ENCODE measurements around the gene XPO1. TPM values are rescaled to one million over a fixed set of nuclear protein-coding genes. Genes with fewer than 3 reads are reported as not detected.

Gene XPO1
- total and polyA plus RNA-seq, 2 donors (not counting 1 experiment from before 2014, with no cell fraction given) = 91.8 to 348 TPM

DNA sequence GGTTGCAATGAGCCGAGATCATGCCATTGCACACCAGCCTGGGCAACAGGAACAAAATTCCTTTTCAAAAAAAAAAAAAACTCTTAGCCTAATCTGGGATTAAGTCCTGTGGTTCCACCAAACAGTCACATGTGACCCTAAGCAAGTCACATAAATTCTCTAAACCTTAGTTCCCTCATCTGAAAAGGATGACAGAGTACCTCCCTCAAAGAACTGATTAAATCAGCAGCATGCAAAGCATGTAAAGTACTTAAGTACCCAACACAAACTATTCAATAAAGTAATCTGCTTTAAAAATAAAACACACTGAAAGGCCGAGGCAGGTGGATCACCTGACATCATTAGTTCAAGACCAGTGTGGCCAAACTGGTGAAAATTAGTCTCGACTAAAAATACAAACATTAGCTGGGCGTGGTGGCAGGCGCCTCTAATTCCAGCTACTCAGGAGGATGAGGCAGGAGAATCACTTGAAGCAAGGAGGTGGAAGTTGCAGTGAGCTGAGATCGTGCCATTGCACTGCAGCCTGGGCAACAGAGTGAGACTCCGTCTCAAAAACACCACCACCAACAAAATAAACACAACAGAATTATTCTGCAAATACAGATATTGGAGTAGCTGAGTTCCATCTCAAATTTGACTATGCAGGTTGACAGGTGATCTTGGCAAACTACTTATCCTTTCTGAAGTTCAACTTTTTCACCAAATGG, 74.2 kb downstream of the XPO1 start:
- Histone ChIP-seq H3K9me3 (ENCODE audit: control insufficient read depth, insufficient read depth, low read depth, low read length) (no peaks in the 10 kb centered on the region), H3K27ac (ENCODE audit: insufficient read depth, low read length) (no peak overlapping the region), H2AFZ (ENCODE audit: low read length) (no peak overlapping the region), H3K79me2 (ENCODE audit: control insufficient read depth, insufficient read depth, low read length) (peaks cover 94% of the 10 kb centered on the region), H3K36me3 (ENCODE audit: control insufficient read depth, insufficient read depth, low read length) (no peaks in the 10 kb centered on the region), H3K9ac (ENCODE audit: insufficient read depth, low read length) (no peak overlapping the region), H3K4me2 (ENCODE audit: extremely low read depth, insufficient read depth, low read length) (no peak overlapping the region), H4K20me1 (ENCODE audit: control insufficient read depth, extremely low read depth, insufficient read depth, low read length) (no peaks in the 10 kb centered on the region), H3K4me3 (replicated peaks in 1 of 4; ENCODE audit: control extremely low read depth in 1 of 4, insufficient read depth in 1 of 4, low read depth in 3 of 4, low read length in 4 of 4) (no peak overlapping the region), H3K4me1 (ENCODE audit: control insufficient read depth, extremely low read depth, insufficient read depth, low read length) (no peaks in the 10 kb centered on the region), H3K27me3 (ENCODE audit: control insufficient read depth, insufficient read depth, low read length) (no peaks in the 10 kb centered on the region)
- no peak for DNase-seq (ENCODE audit: low read depth in 2 of 2)
- TF ChIP-seq EZH2 (IDR thresholded peaks at IDR 0.05; ENCODE audit: low read length, missing control alignments) = no peak
- TF ChIP-seq, protein P1, sequence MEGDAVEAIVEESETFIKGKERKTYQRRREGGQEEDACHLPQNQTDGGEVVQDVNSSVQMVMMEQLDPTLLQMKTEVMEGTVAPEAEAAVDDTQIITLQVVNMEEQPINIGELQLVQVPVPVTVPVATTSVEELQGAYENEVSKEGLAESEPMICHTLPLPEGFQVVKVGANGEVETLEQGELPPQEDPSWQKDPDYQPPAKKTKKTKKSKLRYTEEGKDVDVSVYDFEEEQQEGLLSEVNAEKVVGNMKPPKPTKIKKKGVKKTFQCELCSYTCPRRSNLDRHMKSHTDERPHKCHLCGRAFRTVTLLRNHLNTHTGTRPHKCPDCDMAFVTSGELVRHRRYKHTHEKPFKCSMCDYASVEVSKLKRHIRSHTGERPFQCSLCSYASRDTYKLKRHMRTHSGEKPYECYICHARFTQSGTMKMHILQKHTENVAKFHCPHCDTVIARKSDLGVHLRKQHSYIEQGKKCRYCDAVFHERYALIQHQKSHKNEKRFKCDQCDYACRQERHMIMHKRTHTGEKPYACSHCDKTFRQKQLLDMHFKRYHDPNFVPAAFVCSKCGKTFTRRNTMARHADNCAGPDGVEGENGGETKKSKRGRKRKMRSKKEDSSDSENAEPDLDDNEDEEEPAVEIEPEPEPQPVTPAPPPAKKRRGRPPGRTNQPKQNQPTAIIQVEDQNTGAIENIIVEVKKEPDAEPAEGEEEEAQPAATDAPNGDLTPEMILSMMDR (conservative IDR thresholded peaks at IDR 0.05 in 1 of 2, IDR thresholded peaks at IDR 0.05 in 1 of 2; ENCODE audit: low read depth in 1 of 2, low read length in 2 of 2) = no peak

GRCh38 chr2:61461404-61461803, 76.8 kb downstream of the XPO1 start:
- H3K4me1 ChIP-seq (ENCODE audit: control insufficient read depth, extremely low read depth, insufficient read depth, low read length) = no peaks in the 10 kb centered on the region
- no peak for TF ChIP-seq EZH2 (IDR thresholded peaks at IDR 0.05; ENCODE audit: low read length, missing control alignments)
- TF ChIP-seq, protein P1 (conservative IDR thresholded peaks at IDR 0.05 in 1 of 2, IDR thresholded peaks at IDR 0.05 in 1 of 2; ENCODE audit: low read depth in 1 of 2, low read length in 2 of 2) = no peak
- H3K36me3 ChIP-seq (ENCODE audit: control insufficient read depth, insufficient read depth, low read length) = no peaks in the 10 kb centered on the region
- peaks cover 92% of the 10 kb centered on the region for H3K79me2 ChIP-seq (ENCODE audit: control insufficient read depth, insufficient read depth, low read length)
- no peaks in the 10 kb centered on the region for H4K20me1 ChIP-seq (ENCODE audit: control insufficient read depth, extremely low read depth, insufficient read depth, low read length)
- H3K9me3 ChIP-seq (ENCODE audit: control insufficient read depth, insufficient read depth, low read depth, low read length) = no peaks in the 10 kb centered on the region
- H3K27me3 ChIP-seq (ENCODE audit: control insufficient read depth, insufficient read depth, low read length) = no peaks in the 10 kb centered on the region
- no peak overlapping the region for H3K4me2 ChIP-seq (ENCODE audit: extremely low read depth, insufficient read depth, low read length)
- no peak overlapping the region for H3K27ac ChIP-seq (ENCODE audit: insufficient read depth, low read length)
- H3K9ac ChIP-seq (ENCODE audit: insufficient read depth, low read length) = no peak overlapping the region
- DNase-seq (ENCODE audit: low read depth in 2 of 2) = no peak
- H2AFZ ChIP-seq (ENCODE audit: low read length) = no peak overlapping the region
- no peak overlapping the region for H3K4me3 ChIP-seq (replicated peaks in 1 of 4; ENCODE audit: control extremely low read depth in 1 of 4, insufficient read depth in 1 of 4, low read depth in 3 of 4, low read length in 4 of 4)

DNA sequence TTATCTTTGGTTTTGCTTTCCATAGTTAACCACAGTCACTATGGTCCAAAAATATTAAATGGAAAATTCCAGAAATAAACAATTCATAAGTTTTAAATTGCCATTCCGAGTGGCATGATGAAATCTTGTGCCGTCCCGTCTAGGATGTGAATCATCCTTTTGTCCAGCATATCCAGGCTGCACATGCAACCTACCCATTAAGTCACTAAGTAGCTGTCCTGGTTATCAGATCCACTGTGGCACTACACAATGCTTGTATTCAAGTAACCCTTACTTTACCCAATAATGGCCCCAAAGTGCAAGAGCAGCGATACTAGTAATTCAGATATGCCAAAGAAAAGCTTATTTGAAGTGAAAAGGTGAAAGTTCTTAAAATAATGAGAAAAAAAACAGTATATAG, 78.0 kb downstream of the XPO1 start:
- H3K4me2 ChIP-seq (ENCODE audit: extremely low read depth, insufficient read depth, low read length) = no peak overlapping the region

More for the DNA sequence above, 78.0 kb downstream of the XPO1 start:
- H2AFZ ChIP-seq (ENCODE audit: low read length) = no peak overlapping the region
- no peaks in the 10 kb centered on the region for H3K9me3 ChIP-seq (ENCODE audit: control insufficient read depth, insufficient read depth, low read depth, low read length)
- H3K4me3 ChIP-seq (replicated peaks in 1 of 4; ENCODE audit: control extremely low read depth in 1 of 4, insufficient read depth in 1 of 4, low read depth in 3 of 4, low read length in 4 of 4) = no peak overlapping the region
- peaks cover 95% of the 10 kb centered on the region for H3K79me2 ChIP-seq (ENCODE audit: control insufficient read depth, insufficient read depth, low read length)
- no peak overlapping the region for H3K27ac ChIP-seq (ENCODE audit: insufficient read depth, low read length)
- TF ChIP-seq EZH2 (IDR thresholded peaks at IDR 0.05; ENCODE audit: low read length, missing control alignments) = no peak
- TF ChIP-seq, protein P1 (conservative IDR thresholded peaks at IDR 0.05 in 1 of 2, IDR thresholded peaks at IDR 0.05 in 1 of 2; ENCODE audit: low read depth in 1 of 2, low read length in 2 of 2) = no peak
- peak; percentile 78 to 81 for DNase-seq (ENCODE audit: low read depth in 2 of 2)
- no peaks in the 10 kb centered on the region for H4K20me1 ChIP-seq (ENCODE audit: control insufficient read depth, extremely low read depth, insufficient read depth, low read length)
- H3K4me1 ChIP-seq (ENCODE audit: control insufficient read depth, extremely low read depth, insufficient read depth, low read length) = no peaks in the 10 kb centered on the region
- H3K27me3 ChIP-seq (ENCODE audit: control insufficient read depth, insufficient read depth, low read length) = no peaks in the 10 kb centered on the region
- H3K36me3 ChIP-seq (ENCODE audit: control insufficient read depth, insufficient read depth, low read length) = no peaks in the 10 kb centered on the region
- no peak overlapping the region for H3K9ac ChIP-seq (ENCODE audit: insufficient read depth, low read length)

Measured in fibroblast of lung (primary cell).